GM19193 (cell line): ENCODE measurements around the gene CYB5R3.

ENCODE experiments used
- POLR2A ChIP-seq: IDR thresholded peaks from 4 replicates; pipeline ENCODE4 v1.6.1; 2011; ENCODE audit not compliant: insufficient read depth, insufficient read length; ENCODE audit errors: extremely low read depth

CYB5R3 gene

DNA sequence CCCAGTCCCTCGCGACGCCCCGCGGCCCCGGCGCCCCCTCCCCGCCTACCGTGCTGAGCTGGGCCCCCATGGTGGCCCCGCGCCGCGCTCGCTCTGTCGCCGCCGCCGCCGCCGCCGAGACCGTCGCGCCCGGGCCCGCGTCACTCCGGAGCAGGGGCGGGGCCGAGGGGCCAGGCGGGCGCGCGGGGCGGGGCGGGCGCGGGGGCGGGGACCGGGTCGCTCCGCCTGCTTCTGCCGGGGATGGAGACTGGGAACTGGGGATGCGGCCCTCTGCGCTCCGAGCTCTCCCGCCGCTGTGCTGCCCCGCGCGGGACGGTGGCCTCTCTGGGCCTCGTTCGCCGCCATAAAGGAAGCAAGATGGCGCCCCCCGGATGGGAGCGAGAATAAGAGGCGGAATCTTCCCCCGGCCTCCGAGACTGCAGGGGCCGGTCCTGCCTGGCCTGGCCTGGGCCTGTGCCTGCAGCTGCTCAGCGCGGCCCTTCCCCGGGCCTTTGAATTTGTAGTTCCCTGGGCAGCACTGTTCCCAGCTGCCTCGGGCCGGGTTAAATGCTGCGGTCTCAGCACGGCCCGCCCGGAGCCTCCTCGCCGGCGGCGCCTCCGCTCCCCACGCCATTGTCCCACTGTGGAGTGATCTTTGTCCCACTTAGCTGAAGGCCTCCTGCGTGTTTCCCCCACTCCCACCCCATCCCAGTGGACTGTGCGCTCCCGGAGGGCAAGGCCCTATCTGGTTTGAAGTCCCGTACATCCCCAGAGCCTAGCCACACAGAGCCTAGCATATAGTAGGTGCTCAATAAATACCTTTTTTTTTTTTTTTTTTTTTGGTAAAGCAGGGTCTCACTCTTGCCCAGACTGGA, at the start of gene CYB5R3:
CYB5R3 (minus strand) TSS at position 147 of the 854 bp plus-strand sequence; CDS start at position 70, 77 bp downstream.
- TF ChIP-seq POLR2A: peak; percentile 68

DNA sequence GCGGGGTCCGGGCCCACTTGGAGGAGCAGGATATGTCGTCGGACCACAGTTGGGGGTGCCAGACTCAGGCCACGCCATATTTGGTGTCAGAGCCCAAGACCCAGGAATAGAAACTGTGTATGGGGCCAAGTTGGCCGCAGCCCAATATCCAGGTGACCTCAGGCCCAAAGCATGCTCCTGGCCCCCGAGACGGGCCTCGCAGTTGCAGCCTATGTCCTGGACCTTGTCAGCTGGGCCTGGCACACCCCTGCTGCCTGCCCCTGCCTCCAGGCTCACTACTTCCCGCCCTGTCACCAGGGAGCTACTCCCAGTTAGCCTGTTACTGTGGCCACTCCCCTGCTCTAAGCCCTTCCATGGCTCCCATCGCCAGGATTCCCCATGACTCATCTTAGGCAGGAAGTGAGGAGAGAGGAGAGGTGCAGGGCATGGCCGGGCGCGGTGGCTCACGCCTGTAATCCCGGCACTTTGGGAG, 48.4 kb upstream of the CYB5R3 start:
- no peak for TF ChIP-seq POLR2A

DNA sequence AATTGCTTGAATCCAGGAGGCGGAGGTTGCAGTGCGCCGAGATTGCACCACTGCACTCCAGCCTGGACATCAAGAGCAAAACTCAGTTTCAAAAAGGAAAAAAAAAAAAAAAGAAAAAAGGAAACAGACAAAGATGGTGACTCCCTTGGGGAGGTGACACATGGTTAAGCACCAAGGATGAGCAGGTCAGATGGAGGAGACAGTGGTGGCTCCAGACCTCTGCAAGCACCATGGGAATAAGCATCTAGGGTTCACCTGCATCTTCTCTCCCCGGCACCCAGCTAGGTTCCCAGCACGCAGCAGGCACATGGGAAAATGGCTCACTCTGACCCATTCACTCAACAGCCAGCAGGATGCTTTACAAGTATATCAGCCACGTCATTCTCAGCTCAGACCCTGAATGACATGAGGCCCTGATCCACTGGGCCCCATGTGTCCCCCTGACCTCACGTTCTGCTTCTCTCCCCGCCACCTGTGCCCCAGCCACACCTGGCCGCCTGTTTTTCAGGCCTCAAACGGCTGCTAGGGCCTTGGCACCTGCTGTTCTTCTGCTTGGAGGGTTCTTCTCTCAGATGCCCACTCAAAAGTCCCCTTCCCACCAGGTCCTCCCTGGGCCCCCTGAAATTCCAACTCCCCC, 47.3 kb upstream of the CYB5R3 start:
- no peak for TF ChIP-seq POLR2A

DNA sequence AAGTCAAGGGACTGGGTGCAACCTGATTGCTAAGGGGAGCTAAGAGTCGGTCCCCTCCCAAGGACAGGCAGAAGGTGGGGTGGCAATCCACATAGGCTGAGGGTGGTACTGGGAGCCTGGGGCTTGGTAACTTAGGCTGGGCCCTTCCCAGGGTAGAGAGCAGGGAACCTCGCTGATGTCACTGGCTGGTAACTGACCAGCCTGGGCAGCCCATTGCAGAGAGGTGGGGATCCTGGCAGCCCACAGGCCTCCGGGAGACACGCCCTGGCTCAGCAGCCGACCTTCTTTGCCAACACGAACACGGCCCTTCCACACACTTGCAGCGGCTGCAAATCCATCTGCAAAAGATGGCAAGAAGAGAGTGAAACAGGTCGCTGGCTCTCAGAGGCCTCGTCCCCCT, 46.1 kb upstream of the CYB5R3 start:
- no peak for TF ChIP-seq POLR2A

DNA sequence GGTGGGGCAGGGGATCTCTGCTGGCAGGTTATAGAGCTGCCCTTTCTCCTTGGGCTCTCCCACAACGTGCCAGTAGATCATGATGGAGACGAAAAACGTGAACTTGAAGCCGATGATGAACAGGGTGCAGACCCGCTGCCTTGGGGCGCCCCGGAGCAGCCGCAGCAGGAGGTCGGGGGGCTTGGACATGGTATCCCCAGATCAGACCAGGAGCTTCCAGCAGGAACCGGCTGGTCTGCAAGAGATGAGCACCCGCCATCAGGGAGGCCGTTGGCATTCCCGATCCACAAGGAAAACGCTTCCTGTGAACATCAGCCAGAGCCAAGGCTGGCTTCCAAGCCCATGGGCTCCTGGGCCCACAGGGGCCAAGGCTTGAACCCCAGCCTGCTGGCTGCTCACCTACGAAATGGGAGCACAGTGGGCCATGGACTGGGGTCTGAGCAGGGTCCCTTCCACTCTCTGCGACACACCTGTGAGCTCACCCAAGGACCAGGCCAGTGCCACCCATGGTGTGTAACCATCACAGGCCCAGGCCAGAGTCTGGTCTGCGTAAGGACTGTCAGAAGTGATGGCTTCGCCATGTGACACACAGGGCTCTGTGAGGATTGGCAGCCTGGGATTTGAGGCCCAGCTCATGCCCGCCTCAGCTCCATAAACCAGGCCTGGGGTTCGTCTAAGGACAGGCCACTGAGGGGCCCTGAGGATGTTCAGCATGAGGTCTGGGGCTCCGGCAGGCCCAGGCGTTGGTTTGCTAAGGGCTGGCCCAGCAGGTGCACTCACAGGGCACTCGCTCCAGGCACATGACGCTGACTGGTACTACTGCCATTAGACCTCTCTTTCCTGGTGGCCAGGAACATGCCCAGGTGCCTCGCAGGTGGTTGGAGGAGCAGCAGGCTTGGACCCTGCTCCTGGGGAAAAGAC, 44.8 kb upstream of the CYB5R3 start:
- no peak for TF ChIP-seq POLR2A

DNA sequence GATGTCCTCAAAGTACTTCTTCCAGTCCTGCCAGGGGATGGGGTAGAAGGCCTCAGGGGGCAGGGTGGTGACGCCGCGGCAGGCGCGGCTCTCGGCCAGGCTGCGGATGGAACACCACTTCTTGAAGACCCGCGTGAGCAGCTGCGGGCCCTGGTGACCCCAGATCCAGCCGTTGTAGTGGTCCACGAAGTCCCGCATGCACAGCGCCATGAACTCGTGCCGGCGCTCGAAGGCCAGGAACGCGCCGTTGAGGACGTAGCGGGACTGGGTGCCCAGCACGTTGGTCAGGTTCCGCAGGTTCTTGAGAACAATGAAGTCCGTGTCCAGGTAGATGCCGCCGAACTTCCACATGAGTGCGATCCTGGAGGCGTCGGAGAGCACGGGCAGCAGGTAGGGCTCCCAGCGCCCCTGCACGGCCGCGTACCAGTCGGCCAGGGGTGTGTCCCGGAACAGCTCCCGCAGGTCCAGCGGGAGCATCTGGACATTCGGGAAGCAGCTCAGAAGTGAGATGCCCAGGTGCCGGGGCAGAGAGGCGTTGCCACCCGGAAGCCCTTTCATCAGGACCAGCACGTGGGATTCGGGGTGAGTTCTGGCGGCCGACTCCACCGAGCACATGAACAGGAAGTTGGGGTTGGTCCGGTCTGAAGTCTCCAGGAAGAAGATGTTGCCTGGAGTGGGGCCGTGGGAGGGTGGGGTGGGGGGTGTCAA, 44.0 kb upstream of the CYB5R3 start:
- no peak for TF ChIP-seq POLR2A

DNA sequence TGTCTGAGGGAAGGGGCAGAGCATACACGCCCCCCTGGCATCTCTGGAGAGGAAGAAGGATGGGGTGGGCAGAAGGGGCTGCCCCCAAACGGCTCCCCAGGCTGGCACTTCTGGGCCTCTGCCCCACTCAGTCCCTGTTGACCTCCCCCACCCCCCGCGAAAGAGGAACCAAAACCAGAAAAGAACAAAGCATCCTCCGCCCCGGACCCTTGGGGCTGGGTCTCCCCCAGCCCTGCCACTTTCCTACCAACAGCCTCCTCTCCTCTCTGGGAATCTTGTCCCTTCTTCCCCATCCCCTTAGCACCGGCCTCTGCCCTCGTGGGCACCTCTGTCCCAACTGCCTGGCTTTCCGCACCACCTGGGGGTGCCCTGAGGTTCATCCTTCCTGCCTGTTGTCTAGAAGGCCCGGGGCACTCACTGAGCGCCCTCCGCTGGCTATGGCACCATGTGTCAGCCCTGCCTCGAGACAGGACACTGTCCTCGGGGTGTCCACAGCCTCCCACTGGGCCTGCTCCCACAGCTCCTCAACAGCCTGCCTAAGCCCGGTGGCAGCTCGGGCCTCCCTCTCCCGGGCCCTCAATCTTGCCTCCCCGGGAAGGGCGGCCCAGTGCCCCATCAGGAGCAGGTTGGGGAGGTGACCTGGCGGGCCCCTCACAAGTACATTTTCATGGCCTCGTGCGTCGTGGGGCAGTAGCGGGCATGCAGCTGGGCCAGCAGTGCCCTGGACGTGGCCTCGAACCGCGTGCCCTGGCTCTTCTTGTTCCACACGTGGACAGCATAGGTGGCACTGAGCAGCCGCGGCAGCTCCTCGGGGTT, 43.3 kb upstream of the CYB5R3 start:
- peak; percentile 33 for TF ChIP-seq POLR2A

DNA sequence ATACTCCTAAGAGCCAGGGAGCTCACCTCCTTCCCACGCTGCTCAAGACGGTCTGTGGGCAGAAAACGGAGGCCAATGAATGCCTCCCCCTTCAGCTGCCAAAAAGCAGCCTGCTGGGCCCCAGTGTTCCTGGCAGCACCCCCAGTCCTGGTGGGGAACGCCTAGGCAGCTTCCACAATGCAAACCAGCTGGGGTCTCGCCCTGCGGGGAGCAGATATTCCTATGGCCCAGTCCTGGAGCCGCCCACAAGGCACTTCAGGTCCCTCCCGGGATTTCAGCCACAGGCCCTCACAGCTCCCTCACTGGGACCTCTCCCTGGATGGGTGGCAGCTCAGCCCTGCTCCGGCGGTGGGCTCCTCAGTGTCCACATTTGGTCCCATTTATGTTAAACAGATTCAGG, 42.2 kb upstream of the CYB5R3 start:
- no peak for TF ChIP-seq POLR2A

DNA sequence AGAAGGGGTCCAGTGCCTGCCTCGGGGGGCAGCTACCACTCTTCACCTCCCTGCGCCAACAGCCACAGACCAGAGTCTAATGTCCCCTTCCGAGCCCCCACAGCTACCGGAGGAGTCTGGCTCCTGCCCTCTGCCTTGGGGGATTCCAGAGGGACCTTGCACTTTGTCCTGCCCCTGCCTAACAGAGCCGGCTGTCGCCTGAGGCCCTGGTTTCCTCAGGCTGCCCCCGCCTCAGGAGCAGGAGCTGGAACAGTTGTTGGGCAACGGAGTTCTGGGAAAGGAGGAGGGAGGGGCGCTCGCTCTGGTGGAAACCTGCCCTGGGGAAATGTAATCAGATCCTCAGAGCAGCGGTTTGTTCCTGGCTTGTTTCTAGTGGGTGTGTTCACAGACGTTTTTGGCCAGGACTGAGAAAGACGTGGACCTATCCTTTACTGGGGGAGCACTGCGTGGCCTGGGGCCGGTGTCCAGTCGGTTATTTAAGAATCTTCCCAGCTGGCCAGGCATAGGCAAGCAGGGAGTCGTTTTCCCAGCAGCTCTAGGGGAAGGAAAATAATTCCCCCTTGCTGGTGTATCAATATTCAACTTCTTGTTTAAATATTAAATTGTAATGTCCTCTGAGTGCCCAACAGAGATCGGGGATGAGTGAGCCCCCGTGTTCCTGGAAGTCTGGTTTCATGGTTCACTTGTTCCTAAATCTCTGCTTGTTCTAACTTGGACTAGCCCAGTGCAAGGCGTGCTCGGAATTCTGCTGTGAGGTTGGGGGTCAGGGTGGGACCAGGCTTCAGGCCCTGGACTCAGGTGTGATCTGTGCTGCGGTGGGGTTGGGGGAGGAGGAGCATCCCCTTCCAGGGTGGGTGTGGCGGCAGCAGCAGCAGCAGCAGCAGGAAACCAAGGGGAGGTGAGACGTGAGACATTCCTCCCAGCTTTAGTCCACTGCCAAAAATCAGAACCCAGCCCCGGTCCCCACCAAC, 39.3 kb upstream of the CYB5R3 start:
- no peak for TF ChIP-seq POLR2A

DNA sequence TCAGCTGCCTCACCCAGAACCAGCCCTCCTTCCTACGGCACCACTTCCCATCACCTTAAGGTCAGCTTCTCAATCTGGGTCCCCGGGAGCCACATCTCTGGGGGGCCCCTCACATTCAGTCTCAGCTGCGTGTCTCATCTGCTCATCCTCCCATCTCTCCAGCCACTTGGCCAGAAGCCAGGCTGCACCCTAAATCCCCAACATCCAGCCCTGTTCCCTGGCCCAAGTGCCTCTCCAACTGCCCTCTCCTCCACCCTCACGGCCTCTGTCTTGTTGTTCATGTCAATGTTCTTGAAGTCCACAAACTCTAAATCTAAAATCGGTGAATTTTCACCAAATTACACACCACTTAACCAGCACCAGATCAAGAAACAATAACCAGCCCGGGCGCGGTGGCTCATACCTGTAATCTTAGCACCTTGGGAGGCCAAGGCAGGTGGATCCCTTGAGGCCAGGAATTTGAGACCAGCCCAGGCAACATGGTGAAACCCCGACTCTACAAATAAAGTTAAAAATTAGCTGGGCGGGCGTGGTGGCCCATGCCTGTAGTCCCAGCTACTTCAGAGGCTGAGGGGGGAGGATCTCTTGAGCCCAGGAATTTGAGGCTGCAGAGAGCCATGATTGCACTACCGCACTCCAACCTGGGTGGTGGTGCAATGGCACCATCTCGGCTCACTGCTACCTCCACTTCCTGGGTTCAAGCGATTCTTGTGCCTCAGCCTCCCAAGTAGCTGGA, 37.7 kb upstream of the CYB5R3 start:
- no peak for TF ChIP-seq POLR2A

DNA sequence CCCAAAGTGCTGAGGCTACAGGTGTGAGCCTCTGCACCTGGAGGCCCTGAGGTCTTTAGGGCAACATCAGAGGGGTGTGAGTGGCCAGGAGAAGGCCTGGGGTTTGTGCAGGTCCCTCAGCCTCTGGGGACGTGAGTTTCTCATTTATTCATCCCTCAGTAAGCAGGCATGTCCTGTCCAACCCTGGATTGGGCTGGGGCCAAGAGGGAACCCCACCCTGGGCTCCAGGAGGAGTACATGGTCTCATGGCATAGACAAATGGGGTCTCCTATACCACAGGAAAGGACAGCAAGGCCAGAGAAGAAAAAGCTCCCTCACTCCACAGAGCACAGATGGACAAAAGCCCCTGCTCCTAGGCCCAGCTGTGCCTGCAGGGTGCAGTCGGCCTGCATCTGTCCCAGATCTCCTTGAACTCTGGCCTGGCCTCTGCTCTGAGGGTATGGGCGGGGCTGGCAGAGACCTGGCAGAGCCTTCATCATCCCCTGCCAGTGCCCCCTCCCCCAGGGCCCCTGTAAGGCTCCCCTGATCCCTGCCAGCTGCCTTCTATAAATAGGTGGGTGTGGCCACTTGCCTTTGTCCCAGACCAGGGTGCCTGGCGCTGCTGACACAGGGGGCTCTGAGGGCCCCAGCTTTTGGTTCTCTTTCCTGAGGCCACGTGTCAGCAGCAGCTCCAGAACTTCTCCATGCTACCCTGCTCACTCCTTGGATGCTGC, 36.9 kb upstream of the CYB5R3 start:
- no peak for TF ChIP-seq POLR2A

DNA sequence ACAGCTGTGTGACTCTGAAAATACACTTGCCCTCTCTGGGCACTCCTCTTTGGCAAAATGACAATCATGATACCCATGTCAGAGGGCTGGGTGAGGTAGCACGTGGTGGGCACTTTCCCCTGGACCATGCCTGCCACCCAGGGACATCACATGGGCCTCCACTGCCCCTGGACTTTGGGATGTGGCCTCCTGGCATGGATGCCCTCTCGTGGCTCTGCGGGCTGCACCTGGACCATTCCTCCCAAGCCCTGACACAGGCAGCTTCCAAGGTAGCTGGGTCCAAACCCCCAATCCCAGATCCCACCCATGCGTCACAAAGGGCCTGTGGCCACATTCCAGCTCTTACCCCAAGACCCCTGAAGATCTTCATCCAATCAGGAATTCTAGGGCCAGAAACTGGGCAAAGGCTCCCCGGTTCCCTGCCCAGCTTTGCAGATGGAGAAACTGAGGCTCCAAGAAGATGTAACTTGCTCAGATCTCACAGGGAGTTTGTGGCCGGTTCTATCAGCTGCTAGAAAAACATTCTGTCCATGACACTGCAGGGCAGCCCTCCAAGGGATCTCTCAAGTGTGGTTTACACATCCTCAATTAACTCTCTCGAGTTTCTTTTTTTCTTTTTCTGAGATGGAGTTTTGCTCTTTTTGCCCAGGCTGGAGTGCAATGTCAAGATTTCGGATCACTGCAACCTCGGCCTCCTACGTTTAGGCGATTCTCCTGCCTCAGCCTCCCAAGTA, 35.4 kb upstream of the CYB5R3 start:
- no peak for TF ChIP-seq POLR2A
